Mesangial cell (primary cell): ENCODE measurements around the gene TMOD1. TPM values are rescaled to one million over a fixed set of nuclear protein-coding genes. Genes with fewer than 3 reads are reported as not detected.

ENCODE experiments used
- total RNA-seq: library from RNA; depleted of rRNA; stranded (reverse); fragments of >200 nt; gene quantifications from 2 replicates; pipeline ENCODE4 v1.2.3, GENCODE V29; 2015

TMOD1 gene
- total RNA-seq: 0.13 and 0.16 TPM in 2 replicates

DNA sequence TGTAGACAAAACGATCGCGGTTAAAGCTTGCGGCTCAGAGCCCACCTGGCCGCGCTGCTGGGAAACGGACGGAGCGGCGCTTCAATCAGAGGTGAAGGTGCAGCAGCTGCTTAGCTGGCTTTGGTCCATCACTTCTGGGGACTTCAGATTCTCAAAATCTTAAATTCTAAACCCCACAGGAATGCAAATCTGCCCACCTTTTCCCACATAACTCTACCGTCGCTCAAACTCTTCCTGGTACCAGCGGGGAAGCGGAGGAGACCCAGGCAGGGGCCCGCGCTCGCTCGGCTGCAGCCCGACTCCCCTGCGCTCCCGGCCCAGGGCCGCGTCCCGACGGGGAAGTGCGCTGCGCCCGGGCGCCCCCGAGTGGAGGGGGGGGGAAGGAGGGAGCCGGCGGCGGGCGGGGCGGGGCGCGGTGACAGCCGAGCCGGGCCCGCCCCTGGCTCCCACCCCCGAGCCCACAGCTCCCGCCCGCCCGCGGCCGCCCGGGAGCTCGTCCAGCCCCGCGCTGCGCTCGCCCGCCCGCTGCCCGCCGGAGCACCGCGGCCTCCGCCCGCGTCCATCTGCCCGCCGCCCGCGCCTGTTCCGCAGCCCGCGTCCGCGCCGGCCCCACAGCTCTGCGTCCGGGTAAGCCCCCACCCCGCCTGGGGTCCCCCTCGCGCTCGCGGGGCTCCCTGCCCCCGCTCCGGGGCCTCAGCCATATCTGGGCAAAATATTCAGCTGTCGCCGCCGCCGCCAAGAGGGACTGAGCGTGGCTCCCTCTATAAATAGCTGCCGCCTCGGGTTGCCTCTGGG lies at the start of gene TMOD1:
Gene TMOD1 (plus strand): TSS at position 490 of the 795 bp plus-strand sequence. CDS start 22,523 bp downstream, outside the sequence.

DNA sequence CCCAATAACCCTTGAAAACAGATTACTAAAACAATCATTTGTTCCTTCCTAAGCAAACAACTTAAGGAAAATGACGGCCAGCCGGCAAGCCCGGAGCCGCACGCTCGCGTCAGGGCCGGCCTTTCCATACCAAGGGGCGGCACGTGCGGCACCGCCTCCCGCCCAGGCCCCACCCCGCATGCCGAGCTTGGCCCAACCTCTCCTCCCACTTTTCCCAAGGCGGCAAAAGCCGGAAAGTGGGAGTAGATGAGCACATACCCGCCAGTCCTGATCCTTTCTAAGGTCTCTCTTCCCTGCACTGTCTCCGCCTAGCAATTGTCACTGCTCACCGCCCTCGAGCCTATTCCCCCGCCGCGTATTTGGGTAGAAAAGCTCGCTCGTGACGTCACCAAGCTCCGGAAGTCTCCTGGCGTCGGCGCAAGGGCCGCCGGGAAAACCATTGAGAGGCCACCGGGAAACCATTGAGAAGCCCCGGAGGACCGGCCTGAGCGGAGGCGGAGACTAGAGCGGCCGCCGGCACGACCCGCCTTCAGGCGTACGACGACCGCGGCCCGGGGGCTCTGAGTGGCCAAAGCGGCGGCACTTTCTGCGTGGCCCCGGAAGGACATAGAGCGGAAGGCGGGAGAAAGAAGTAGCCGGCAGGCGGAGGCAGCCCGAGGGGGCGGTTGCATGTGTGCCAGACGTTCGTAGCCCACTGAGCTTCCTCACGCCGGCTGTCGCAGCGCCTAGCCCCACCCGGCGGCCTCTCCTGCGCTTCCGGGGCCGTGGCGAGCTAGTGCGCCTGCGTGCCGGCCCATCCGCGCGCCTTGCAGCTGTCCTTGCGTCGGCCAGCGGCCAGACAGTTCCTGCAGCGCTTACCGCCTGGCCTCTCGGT lies 131.8 kb downstream of the TMOD1 start, which contains the start of the genes NCBP1 and TSTD2:
Gene NCBP1 (plus strand): TSS at position 837 of the 874 bp plus-strand sequence. CDS start 61 bp downstream, outside the sequence.
Gene TSTD2 (minus strand): TSS at position 384 of the 874 bp plus-strand sequence. CDS start 5,806 bp downstream, outside the sequence.

Other genes starting within 250 kb of the TMOD1 start
- gene CCDC180, start 194.0 kb upstream of the TMOD1 start, total RNA-seq: 1.5 TPM in 2 replicates
- 5.9 and 6.5 TPM in 2 replicates for gene TDRD7, start 89.6 kb upstream of the TMOD1 start, total RNA-seq
- gene TSTD2, start 131.7 kb downstream of the TMOD1 start, total RNA-seq: 9.8 and 10.8 TPM in 2 replicates
- 13.7 and 26.4 TPM in 2 replicates for gene NCBP1, start 132.2 kb downstream of the TMOD1 start, total RNA-seq
- 1.8 and 2.8 TPM in 2 replicates for gene XPA, start 195.7 kb downstream of the TMOD1 start, total RNA-seq